GM23248 (cell line): ENCODE results near the gene LPIN3. TPM values are rescaled to one million over a fixed set of nuclear protein-coding genes. Genes with fewer than 3 reads are reported as not detected.

Experiments used
- DNase-seq: peaks from one replicate; pipeline ENCODE4 v3.0.0-alpha.2; 2015
- H2AFZ ChIP-seq: fragments of 200-600 bp; sonication (generic); 2 replicates; pipeline ENCODE4 v1.6.1; 2016; ENCODE audit warnings: antibody characterized with exemption
- H3F3A ChIP-seq: fragments of 200-600 bp; sonication (generic); 2 replicates; pipeline ENCODE4 v1.6.1; 2016; ENCODE audit warnings: mild to moderate bottlenecking, antibody characterized with exemption, mixed run types; ENCODE audit not compliant: insufficient read depth
- H3K27ac ChIP-seq: fragments of 200-600 bp; sonication (generic); 2 replicates; pipeline ENCODE4 v1.5.1; 2016; ENCODE audit warnings: mild to moderate bottlenecking
- H3K27me3 ChIP-seq: fragments of 200-600 bp; sonication (generic); replicated peaks from 2 replicates; pipeline ENCODE4 v1.6.1; 2016; ENCODE audit warnings: mild to moderate bottlenecking; ENCODE audit not compliant: insufficient read depth
- H3K36me3 ChIP-seq: fragments of 200-600 bp; sonication (generic); 2 replicates; pipeline ENCODE4 v1.6.1; 2016; ENCODE audit warnings: low read depth, mild to moderate bottlenecking
- H3K4me1 ChIP-seq: fragments of 200-600 bp; sonication (generic); 2 replicates; pipeline ENCODE4 v1.6.1; 2016; ENCODE audit warnings: mild to moderate bottlenecking; ENCODE audit not compliant: insufficient read depth
- H3K4me2 ChIP-seq: fragments of 200-600 bp; sonication (generic); one replicate; pipeline ENCODE4 v1.6.1; 2016; ENCODE audit warnings: mild to moderate bottlenecking; ENCODE audit not compliant: unreplicated experiment
- H3K4me3 ChIP-seq: fragments of 200-600 bp; sonication (generic); 2 replicates; pipeline ENCODE4 v1.5.1; 2016; ENCODE audit warnings: mild to moderate bottlenecking
- H3K79me2 ChIP-seq: fragments of 200-600 bp; sonication (generic); 2 replicates; pipeline ENCODE4 v1.6.1; 2016; ENCODE audit warnings: mild to moderate bottlenecking; ENCODE audit not compliant: insufficient read depth
- H3K9ac ChIP-seq: fragments of 200-600 bp; sonication (generic); 2 replicates; pipeline ENCODE4 v1.6.1; 2016; ENCODE audit warnings: mild to moderate bottlenecking
- H3K9me2 ChIP-seq: fragments of 200-600 bp; sonication (generic); 2 replicates; pipeline ENCODE4 v1.6.1; 2016; ENCODE audit warnings: mixed run types, mild to moderate bottlenecking, moderate library complexity; ENCODE audit not compliant: insufficient read depth
- H3K9me3 ChIP-seq: fragments of 200-600 bp; sonication (generic); one replicate; pipeline ENCODE4 v1.6.1; 2017; ENCODE audit warnings: low read depth
- H4K20me1 ChIP-seq: fragments of 200-600 bp; sonication (generic); 2 replicates; pipeline ENCODE4 v1.6.0; 2016; ENCODE audit not compliant: insufficient read depth
- EZH2 ChIP-seq: fragments of 200-600 bp; sonication (generic); IDR thresholded peaks from 2 replicates; pipeline ENCODE4 v1.6.1; 2018; ENCODE audit warnings: antibody characterized with exemption, mild to moderate bottlenecking; ENCODE audit not compliant: insufficient read depth, poor library complexity, severe bottlenecking
- EZH2phosphoT487 ChIP-seq: fragments of 200-600 bp; sonication (generic); IDR thresholded peaks from 2 replicates; pipeline ENCODE4 v1.6.1; 2018; ENCODE audit warnings: antibody characterized with exemption, moderate library complexity, mild to moderate bottlenecking, low read depth; ENCODE audit not compliant: insufficient read depth
- WGBS, 2 experiments: methylation state at CpG; one replicate each; pipeline ENCODE4 v1.1.6; 2015 to 2017; ENCODE audit warnings: low lambda C conversion rate in 2 of 2, low coverage in 1 of 2; ENCODE audit errors: missing lambda C conversion rate in 2 of 2; 5-methylcytosine and 5-hydroxymethylcytosine counted together
- in situ Hi-C: fragments of 300-500 bp; cut with MboI; formaldehyde crosslinking; loops from 2 replicates; pipeline ENCODE4 v1.15.0; 2020
- polyA plus RNA-seq: library from polyadenylated mRNA; unstranded; fragments of >200 nt; fragmentation: Nextera tagmentation; extraction: Ambion mirVana; gene quantifications from 2 replicates; pipeline ENCODE4 v1.2.1, GENCODE V29; 2016
- total RNA-seq: library from RNA; depleted of rRNA; stranded (reverse); fragments of >200 nt; shearing (Covaris generic); gene quantifications from 2 replicates; pipeline ENCODE4 v1.2.3, GENCODE V29; 2014

The LPIN3 gene
- total and polyA plus RNA-seq, 2 experiments from 2014 or later, result 11.5 to 13.0 TPM

DNA sequence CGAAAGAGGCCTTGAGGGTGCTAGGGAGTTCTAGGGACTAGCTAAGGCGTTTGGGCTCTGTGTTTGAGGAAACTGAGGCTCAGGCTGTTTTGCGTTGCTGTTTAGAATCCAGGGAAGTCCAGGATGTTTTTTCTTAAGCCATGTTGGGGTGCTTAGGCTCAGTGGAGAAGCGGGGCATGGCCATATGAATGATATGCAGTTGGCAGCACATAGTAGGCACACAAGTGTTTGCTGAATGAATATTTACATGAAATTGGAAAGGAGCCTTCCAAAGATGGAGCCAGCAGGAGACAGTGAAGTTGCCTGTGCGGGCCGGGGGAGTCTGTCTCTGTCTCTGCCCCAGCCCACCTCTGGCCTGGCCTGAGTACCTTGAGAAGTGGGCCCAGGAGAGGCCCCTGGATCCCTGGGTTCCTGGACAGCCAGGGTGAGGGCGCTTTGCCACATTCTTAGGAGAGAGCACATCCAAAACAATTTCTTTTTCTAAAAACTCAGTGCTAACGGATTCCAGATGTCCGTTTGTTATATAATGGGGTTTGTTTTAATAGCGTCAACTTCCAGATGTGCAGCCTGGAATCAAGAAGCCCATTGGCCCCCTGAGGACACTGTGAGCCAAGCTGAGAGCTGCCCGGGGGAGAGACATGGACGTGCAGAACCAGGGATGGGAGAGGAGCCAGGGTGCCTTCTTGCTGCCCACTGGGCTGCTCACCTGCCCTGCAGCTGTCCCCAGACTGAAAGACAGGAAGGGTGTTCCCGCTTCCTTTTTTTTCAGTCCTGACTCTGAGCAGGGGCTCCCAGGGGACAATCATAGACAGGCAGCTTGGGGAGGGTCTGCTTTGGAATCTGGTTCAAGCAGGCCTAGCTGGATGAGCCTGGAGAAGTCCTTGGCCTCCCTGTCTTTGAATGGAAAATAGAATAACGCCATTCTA lies 46.1 kb downstream of the LPIN3 start:
- Histone ChIP-seq H3F3A (no peaks in the 10 kb centered on the region), H3K27me3 (0 out of 2 replicates have a peak, but pooled peaks cover 3% of the 10 kb centered on the region), H3K4me3 (no peak overlapping the region), H4K20me1 (no peaks in the 10 kb centered on the region), H3K4me1 (no peaks in the 10 kb centered on the region), H3K9ac (no peak overlapping the region), H3K27ac (no peak overlapping the region), H3K9me2 (no peaks in the 10 kb centered on the region), H2AFZ (no peak overlapping the region), H3K79me2 (no peaks in the 10 kb centered on the region), H3K9me3 (no peaks in the 10 kb centered on the region), H3K36me3 (no peaks in the 10 kb centered on the region), H3K4me2 (no peak overlapping the region)
- 29% methylated on average over 14 of the region's 14 CpGs for WGBS, 2 experiments
- in situ Hi-C loops, result no loop called here
- TF ChIP-seq EZH2 (no peak), EZH2phosphoT487 (no peak)
- peak; percentile 33 for DNase-seq

DNA sequence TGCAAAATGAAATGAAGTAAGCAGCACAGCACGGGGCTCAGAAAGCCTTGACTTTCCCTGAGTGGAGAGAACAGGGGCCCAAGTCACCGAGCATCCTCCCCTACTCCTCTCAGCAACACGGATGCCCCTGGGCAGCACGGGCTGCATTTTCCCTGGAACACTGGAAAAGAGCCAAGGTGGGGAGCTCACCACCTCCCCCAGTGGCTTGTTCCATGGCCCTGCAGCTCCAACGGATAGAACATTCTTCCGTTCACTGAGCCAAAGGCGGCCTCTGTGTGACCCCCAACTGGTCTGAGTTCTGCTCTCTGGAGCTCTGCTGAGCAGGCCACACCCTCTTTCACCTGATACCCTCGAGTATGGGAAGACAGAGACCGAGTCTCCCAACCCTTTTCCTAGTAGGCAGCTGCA lies 46.8 kb downstream of the LPIN3 start:
- no peaks in the 10 kb centered on the region for H3K9me3 ChIP-seq
- H4K20me1 ChIP-seq, result no peaks in the 10 kb centered on the region
- no peak overlapping the region for H3K4me3 ChIP-seq
- no peaks in the 10 kb centered on the region for H3K79me2 ChIP-seq
- DNase-seq, result no peak
- H3F3A ChIP-seq, result no peaks in the 10 kb centered on the region
- H3K27me3 ChIP-seq, result no peaks in the 10 kb centered on the region
- no peaks in the 10 kb centered on the region for H3K4me1 ChIP-seq
- H3K36me3 ChIP-seq, result no peaks in the 10 kb centered on the region
- no peak overlapping the region for H3K27ac ChIP-seq
- no peak overlapping the region for H3K9ac ChIP-seq
- in situ Hi-C loops, result no loop called here
- H3K4me2 ChIP-seq, result no peak overlapping the region
- H3K9me2 ChIP-seq, result no peaks in the 10 kb centered on the region
- no peak for TF ChIP-seq EZH2
- no peak for TF ChIP-seq EZH2phosphoT487
- H2AFZ ChIP-seq, result no peak overlapping the region
- 40 to 42% methylated on average over 9 of the region's 9 CpGs for WGBS, 2 experiments

DNA sequence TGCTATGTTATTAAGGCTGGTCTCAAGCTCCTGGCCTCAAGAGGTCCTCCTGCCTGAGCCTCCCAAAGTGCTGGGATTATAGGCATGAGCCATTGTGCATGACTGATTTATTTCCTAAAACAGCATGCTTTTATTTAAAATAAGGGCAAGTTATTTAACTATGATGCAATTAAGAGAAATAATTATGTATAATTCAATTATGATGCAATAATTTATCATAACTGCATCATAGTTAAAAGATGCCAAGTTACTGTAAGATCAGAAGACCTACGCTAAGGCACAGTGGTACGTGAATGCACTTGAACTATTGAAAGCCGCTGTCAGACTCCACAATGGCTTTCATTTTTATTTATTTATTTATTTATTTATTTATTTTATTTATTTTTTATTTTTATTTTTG lies 50.3 kb downstream of the LPIN3 start:
- in situ Hi-C loops, result no loop called here
- Histone ChIP-seq H3K4me2 (no peak overlapping the region), H3F3A (no peaks in the 10 kb centered on the region), H3K27me3 (no peaks in the 10 kb centered on the region), H3K4me1 (no peaks in the 10 kb centered on the region), H3K27ac (no peak overlapping the region), H3K36me3 (no peaks in the 10 kb centered on the region), H3K9me3 (no peaks in the 10 kb centered on the region), H4K20me1 (no peaks in the 10 kb centered on the region), H3K4me3 (no peak overlapping the region), H3K9ac (no peak overlapping the region), H3K9me2 (no peaks in the 10 kb centered on the region), H3K79me2 (no peaks in the 10 kb centered on the region), H2AFZ (no peak overlapping the region)
- 94 to 95% methylated on average over 3 of the region's 3 CpGs for WGBS, 2 experiments
- no peak for DNase-seq
- TF ChIP-seq EZH2 (no peak), EZH2phosphoT487 (no peak)

DNA sequence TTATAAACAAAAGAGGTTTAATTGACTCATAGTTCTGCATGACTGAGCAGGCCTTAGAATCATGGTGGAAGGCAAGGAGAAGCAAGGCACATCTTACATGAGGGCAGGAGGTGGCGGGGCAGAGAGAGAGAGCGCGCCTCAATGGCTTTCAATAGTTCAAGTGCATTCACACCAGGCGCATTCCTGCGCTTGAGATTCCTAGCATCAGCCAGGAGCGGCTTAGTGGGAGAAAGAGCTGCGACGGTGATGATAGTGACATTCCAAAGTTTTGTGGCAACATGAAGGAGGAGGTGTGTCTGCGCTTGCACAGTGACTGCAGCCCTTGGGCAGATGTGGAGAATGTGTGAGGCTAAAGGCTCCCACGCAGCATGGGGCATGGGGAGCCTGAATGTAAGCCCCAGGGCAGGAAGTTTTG lies 51.0 kb downstream of the LPIN3 start:
- WGBS, 2 experiments, result 97% methylated on average over 10 of the region's 10 CpGs
- H3F3A ChIP-seq, result no peaks in the 10 kb centered on the region
- no peaks in the 10 kb centered on the region for H3K9me3 ChIP-seq
- in situ Hi-C loops, result no loop called here
- no peaks in the 10 kb centered on the region for H3K27me3 ChIP-seq
- TF ChIP-seq EZH2phosphoT487, result no peak
- no peak for TF ChIP-seq EZH2
- no peak overlapping the region for H2AFZ ChIP-seq
- no peak for DNase-seq
- no peaks in the 10 kb centered on the region for H3K4me1 ChIP-seq
- no peak overlapping the region for H3K4me3 ChIP-seq
- no peaks in the 10 kb centered on the region for H3K9me2 ChIP-seq
- no peaks in the 10 kb centered on the region for H3K79me2 ChIP-seq
- H3K9ac ChIP-seq, result no peak overlapping the region
- H4K20me1 ChIP-seq, result no peaks in the 10 kb centered on the region
- H3K36me3 ChIP-seq, result no peaks in the 10 kb centered on the region
- no peak overlapping the region for H3K4me2 ChIP-seq
- H3K27ac ChIP-seq, result no peak overlapping the region
